PC-3 (cell line): Measurements from ENCODE around the gene MUC3A. TPM values are rescaled to one million over a fixed set of nuclear protein-coding genes. Genes with fewer than 3 reads are reported as not detected.

ENCODE experiments used
- ATAC-seq: fragments of 200-7000 bp; cut with Tn5 transposase; 2 replicates; pipeline ENCODE4 v1.9.1; 2020; ENCODE audit warnings: mild to moderate bottlenecking, moderate library complexity
- BruUV-seq: library from RNA; stranded (reverse); fragments of 400-500 nt; replicated peaks from 2 replicates; lab custom pipeline; 2021; lab: Mats Ljungman, UMichigan
- CTCF ChIA-PET: fragments of 300-600 bp; sonication (Branson Sonifier 250); formaldehyde crosslinking; loops from one replicate; lab custom pipeline; 2022; ENCODE audit warnings: antibody characterized with exemption; lab: Charles Lee
- POLR2A ChIA-PET: fragments of 300-600 bp; sonication (Branson Sonifier 250); formaldehyde crosslinking; loops from one replicate; lab custom pipeline; 2022; ENCODE audit warnings: antibody characterized with exemption; ENCODE audit not compliant: unreplicated experiment; lab: Charles Lee
- DNase-seq: peaks from one replicate; pipeline ENCODE4 v3.0.0-alpha.2; 2015
- H2AFZ ChIP-seq: fragments of 300-600 bp; sonication (generic); 2 replicates; pipeline ENCODE4 v1.6.0; 2016; ENCODE audit warnings: antibody characterized with exemption, low read length
- H3F3A ChIP-seq: fragments of 300-600 bp; sonication (generic); one replicate; pipeline ENCODE4 v1.6.0; 2017; ENCODE audit warnings: antibody characterized with exemption, low read length, control low read depth, mild to moderate bottlenecking; ENCODE audit not compliant: unreplicated experiment
- H3K27ac ChIP-seq: fragments of 300-600 bp; sonication (generic); 2 replicates; pipeline ENCODE4 v1.5.1; 2016; ENCODE audit warnings: mild to moderate bottlenecking, low read length
- H3K27me3 ChIP-seq: fragments of 300-600 bp; sonication (generic); 2 replicates; pipeline ENCODE4 v1.6.1; 2016; ENCODE audit warnings: low read length, mixed read lengths
- H3K36me3 ChIP-seq: fragments of 300-600 bp; sonication (generic); 2 replicates; pipeline ENCODE4 v1.6.1; 2016; ENCODE audit warnings: low read depth, mixed run types, low read length, mixed read lengths
- H3K4me1 ChIP-seq: fragments of 300-600 bp; sonication (generic); 2 replicates; pipeline ENCODE4 v1.5.1; 2016; ENCODE audit warnings: low read length; ENCODE audit not compliant: insufficient read depth
- H3K4me2 ChIP-seq: fragments of 300-600 bp; sonication (generic); 2 replicates; pipeline ENCODE4 v1.6.0; 2016; ENCODE audit warnings: low read length
- H3K4me3 ChIP-seq: fragments of 300-600 bp; sonication (generic); 2 replicates; pipeline ENCODE4 v1.5.1; 2016; ENCODE audit warnings: mild to moderate bottlenecking, low read length, mixed read lengths
- H3K79me2 ChIP-seq: fragments of 300-600 bp; sonication (generic); 2 replicates; pipeline ENCODE4 v1.6.1; 2017; ENCODE audit warnings: low read length, mixed read lengths
- H3K9ac ChIP-seq: fragments of 300-600 bp; sonication (generic); 2 replicates; pipeline ENCODE4 v1.6.0; 2016; ENCODE audit warnings: mild to moderate bottlenecking, low read length
- H3K9me2 ChIP-seq: fragments of 300-600 bp; sonication (generic); replicated peaks from 2 replicates; pipeline ENCODE4 v1.6.1; 2016; ENCODE audit warnings: mixed run types, low read length, mixed read lengths
- H3K9me3 ChIP-seq: fragments of 300-600 bp; sonication (generic); 2 replicates; pipeline ENCODE4 v1.6.1; 2016; ENCODE audit warnings: low read length, mixed read lengths
- H4K20me1 ChIP-seq: fragments of 300-600 bp; sonication (generic); 2 replicates; pipeline ENCODE4 v1.6.1; 2016; ENCODE audit warnings: low read length, mixed read lengths
- EZH2 ChIP-seq: fragments of 300-600 bp; sonication (generic); IDR thresholded peaks from one replicate; pipeline ENCODE4 v1.6.1; 2017; ENCODE audit warnings: antibody characterized with exemption, mild to moderate bottlenecking, low read length; ENCODE audit not compliant: unreplicated experiment
- EZH2phosphoT487 ChIP-seq: fragments of 300-600 bp; sonication (generic); IDR thresholded peaks from 2 replicates; pipeline ENCODE4 v1.6.1; 2018; ENCODE audit warnings: mild to moderate bottlenecking, antibody characterized with exemption, low read length, borderline replicate concordance
- intact Hi-C: fragments of 100-400 bp; cut with micrococcal nuclease; formaldehyde crosslinking; loops from 2 replicates; pipeline ENCODE4 v1.9.0; 2023
- total RNA-seq: library from RNA; depleted of rRNA; stranded (reverse); fragments of >200 nt; gene quantifications from 2 replicates; pipeline ENCODE4 v1.2.3, GENCODE V29; 2014
- TF ChIP-seq, protein P1 (sequence below): fragments of 300-600 bp; sonication (generic); conservative IDR thresholded peaks from 2 replicates; pipeline ENCODE4 v1.5.1; 2017; ENCODE audit warnings: antibody characterized with exemption, low read depth, mild to moderate bottlenecking, low read length

The MUC3A gene
- total RNA-seq, 1 experiment from 2014 or later = 0.11 TPM

DNA sequence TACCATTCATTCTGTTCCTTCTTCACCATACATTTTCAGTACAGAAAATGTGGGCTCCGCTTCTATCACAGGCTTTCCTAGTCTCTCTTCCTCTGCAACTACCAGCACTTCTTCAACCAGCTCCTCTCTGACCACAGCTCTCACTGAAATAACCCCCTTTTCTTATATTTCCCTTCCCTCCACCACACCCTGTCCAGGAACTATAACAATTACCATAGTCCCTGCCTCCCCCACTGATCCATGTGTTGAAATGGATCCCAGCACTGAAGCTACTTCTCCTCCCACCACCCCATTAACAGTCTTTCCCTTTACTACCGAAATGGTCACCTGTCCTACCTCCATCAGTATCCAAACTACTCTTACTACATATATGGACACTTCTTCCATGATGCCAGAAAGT, 10.6 kb downstream of the MUC3A start:
- H3K4me1 ChIP-seq = no peaks in the 10 kb centered on the region
- no peak overlapping the region for H2AFZ ChIP-seq
- H3K79me2 ChIP-seq = no peaks in the 10 kb centered on the region
- no peak overlapping the region for H3K9ac ChIP-seq
- BruUV-seq = no TSS peak
- H3K36me3 ChIP-seq = no peaks in the 10 kb centered on the region
- H3K9me3 ChIP-seq = no peaks in the 10 kb centered on the region
- peaks cover 38% of the 10 kb centered on the region for H3K27me3 ChIP-seq
- TF ChIP-seq EZH2phosphoT487 (no peak), EZH2 (no peak)
- TF ChIP-seq, protein P1, sequence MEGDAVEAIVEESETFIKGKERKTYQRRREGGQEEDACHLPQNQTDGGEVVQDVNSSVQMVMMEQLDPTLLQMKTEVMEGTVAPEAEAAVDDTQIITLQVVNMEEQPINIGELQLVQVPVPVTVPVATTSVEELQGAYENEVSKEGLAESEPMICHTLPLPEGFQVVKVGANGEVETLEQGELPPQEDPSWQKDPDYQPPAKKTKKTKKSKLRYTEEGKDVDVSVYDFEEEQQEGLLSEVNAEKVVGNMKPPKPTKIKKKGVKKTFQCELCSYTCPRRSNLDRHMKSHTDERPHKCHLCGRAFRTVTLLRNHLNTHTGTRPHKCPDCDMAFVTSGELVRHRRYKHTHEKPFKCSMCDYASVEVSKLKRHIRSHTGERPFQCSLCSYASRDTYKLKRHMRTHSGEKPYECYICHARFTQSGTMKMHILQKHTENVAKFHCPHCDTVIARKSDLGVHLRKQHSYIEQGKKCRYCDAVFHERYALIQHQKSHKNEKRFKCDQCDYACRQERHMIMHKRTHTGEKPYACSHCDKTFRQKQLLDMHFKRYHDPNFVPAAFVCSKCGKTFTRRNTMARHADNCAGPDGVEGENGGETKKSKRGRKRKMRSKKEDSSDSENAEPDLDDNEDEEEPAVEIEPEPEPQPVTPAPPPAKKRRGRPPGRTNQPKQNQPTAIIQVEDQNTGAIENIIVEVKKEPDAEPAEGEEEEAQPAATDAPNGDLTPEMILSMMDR = no peak
- no peaks in the 10 kb centered on the region for H4K20me1 ChIP-seq
- ATAC-seq (no peak), DNase-seq (no peak)
- intact Hi-C loops = no loop called here
- ChIA-PET CTCF (no interaction called here), POLR2A (no interaction called here)
- H3K4me3 ChIP-seq = no peak overlapping the region
- no peaks in the 10 kb centered on the region for H3K9me2 ChIP-seq
- no peaks in the 10 kb centered on the region for H3F3A ChIP-seq
- H3K4me2 ChIP-seq = no peak overlapping the region
- no peak overlapping the region for H3K27ac ChIP-seq

GRCh38 chr7:100962537-100962936, 13.2 kb downstream of the MUC3A start:
- no peaks in the 10 kb centered on the region for H4K20me1 ChIP-seq
- H3K36me3 ChIP-seq = no peaks in the 10 kb centered on the region
- H3K4me2 ChIP-seq = no peak overlapping the region
- no peak overlapping the region for H3K9ac ChIP-seq
- intact Hi-C loops = no loop called here
- no peaks in the 10 kb centered on the region for H3K79me2 ChIP-seq
- no peak overlapping the region for H3K27ac ChIP-seq
- no peak for TF ChIP-seq EZH2phosphoT487
- TF ChIP-seq, protein P1 = no peak
- no peak for TF ChIP-seq EZH2
- ATAC-seq = no peak
- BruUV-seq = no TSS peak
- ChIA-PET CTCF (no interaction called here), POLR2A (no interaction called here)
- H2AFZ ChIP-seq = no peak overlapping the region
- H3K4me1 ChIP-seq = no peaks in the 10 kb centered on the region
- H3F3A ChIP-seq = no peaks in the 10 kb centered on the region
- no peak overlapping the region for H3K4me3 ChIP-seq
- DNase-seq = no peak
- H3K27me3 ChIP-seq = peaks cover 48% of the 10 kb centered on the region
- no peaks in the 10 kb centered on the region for H3K9me2 ChIP-seq
- H3K9me3 ChIP-seq = no peaks in the 10 kb centered on the region

- peaks cover 54% of the 10 kb centered on the region for H3K27me3 ChIP-seq
- DNase-seq (no peak), ATAC-seq (no peak)
- H3K4me3 ChIP-seq = no peak overlapping the region
- no peak overlapping the region for H3K4me2 ChIP-seq
- H3K9me3 ChIP-seq = no peaks in the 10 kb centered on the region
- H2AFZ ChIP-seq = no peak overlapping the region
- no peaks in the 10 kb centered on the region for H3K36me3 ChIP-seq
- BruUV-seq = no TSS peak
- no peaks in the 10 kb centered on the region for H3F3A ChIP-seq
- no peaks in the 10 kb centered on the region for H3K9me2 ChIP-seq
- H4K20me1 ChIP-seq = no peaks in the 10 kb centered on the region
- ChIA-PET POLR2A (no interaction called here), CTCF (no interaction called here)
- no peak overlapping the region for H3K9ac ChIP-seq
- no peaks in the 10 kb centered on the region for H3K79me2 ChIP-seq
- no peak for TF ChIP-seq EZH2
- no peak for TF ChIP-seq EZH2phosphoT487
- TF ChIP-seq, protein P1 = no peak
- intact Hi-C loops = no loop called here
- no peak overlapping the region for H3K27ac ChIP-seq
- H3K4me1 ChIP-seq = no peaks in the 10 kb centered on the region
Observed at GRCh38 chr7:100963386-100963785, 14.1 kb downstream of the MUC3A start.
